ENCODE measurements around the gene CBLIF. TPM values are rescaled to one million over a fixed set of nuclear protein-coding genes. Genes with fewer than 3 reads are reported as not detected.
"Not testable (repeated sequence)": the region's sequence is repeated elsewhere in the genome, so short reads cannot be mapped to it uniquely, and the experiment has no call there.

The CBLIF gene
- total RNA-seq, 1 experiment from 2014 or later, result not detected

GRCh38 chr11:59822989-59823566, 22.2 kb downstream of the CBLIF start:
- Histone ChIP-seq H3K9me2 (replicated peaks; ENCODE audit: low read length) (no peaks in the 10 kb centered on the region), H3K27me3 (ENCODE audit: low read length) (no peaks in the 10 kb centered on the region), H4K20me1 (ENCODE audit: low read length) (no peaks in the 10 kb centered on the region), H3K4me1 (ENCODE audit: insufficient read depth, low read length) (no peaks in the 10 kb centered on the region), H3K4me3 (ENCODE audit: low read length) (peak overlapping the region; percentile 1; the same call in 1 of the 2 replicates), H3K27ac (ENCODE audit: low read length) (no peak overlapping the region), H2AFZ (ENCODE audit: low read length) (peak overlapping the region; percentile 54), H3K9ac (ENCODE audit: low read length) (no peak overlapping the region), H3K9me3 (ENCODE audit: low read length) (no peaks in the 10 kb centered on the region), H3K4me2 (ENCODE audit: low read length) (peak overlapping the region; percentile 48), H3K79me2 (ENCODE audit: low read length) (no peaks in the 10 kb centered on the region), H3K36me3 (ENCODE audit: low read depth, low read length) (no peaks in the 10 kb centered on the region), H3F3A (ENCODE audit: low read length, unreplicated experiment) (no peaks in the 10 kb centered on the region)
- no peak for TF ChIP-seq EZH2phosphoT487 (IDR thresholded peaks at IDR 0.05; ENCODE audit: borderline replicate concordance, low read length)
- peak; percentile 95 for TF ChIP-seq CTCF (conservative IDR thresholded peaks at IDR 0.05; ENCODE audit: low read depth, low read length)
- no peak for TF ChIP-seq EZH2 (IDR thresholded peaks at IDR 0.05; ENCODE audit: low read length, unreplicated experiment)
- no TSS peak for BruUV-seq (replicated peaks)
- peak; percentile 99 for ATAC-seq
- CTCF ChIA-PET, result interaction anchor here (0.9 kb wide), 1 partner anchor 96 kb away, joined by 11 read pairs; no protein-coding TSS in a partner anchor
- intact Hi-C loops (cut with micrococcal nuclease), result loop anchor here (1.0 kb wide), 3 partner anchors 96 to 370 kb away; no protein-coding TSS in a partner anchor
- POLR2A ChIA-PET (ENCODE audit: unreplicated experiment), result no interaction called here
- DNase-seq, result peak; percentile 88

GRCh38 chr11:59818572-59818971, 26.7 kb downstream of the CBLIF start:
- Histone ChIP-seq H3K9me2 (replicated peaks; ENCODE audit: low read length) (no peaks in the 10 kb centered on the region), H3K27me3 (ENCODE audit: low read length) (no peaks in the 10 kb centered on the region), H4K20me1 (ENCODE audit: low read length) (no peaks in the 10 kb centered on the region), H3K4me3 (ENCODE audit: low read length) (no peak overlapping the region), H3K9me3 (ENCODE audit: low read length) (no peaks in the 10 kb centered on the region), H3K79me2 (ENCODE audit: low read length) (no peaks in the 10 kb centered on the region), H3K36me3 (ENCODE audit: low read depth, low read length) (no peaks in the 10 kb centered on the region), H3K4me1 (ENCODE audit: insufficient read depth, low read length) (peaks cover 7% of the 10 kb centered on the region; the same call in 1 of the 2 replicates), H3K4me2 (ENCODE audit: low read length) (no peak overlapping the region), H2AFZ (ENCODE audit: low read length) (no peak overlapping the region), H3K27ac (ENCODE audit: low read length) (no peak overlapping the region), H3K9ac (ENCODE audit: low read length) (no peak overlapping the region), H3F3A (ENCODE audit: low read length, unreplicated experiment) (no peaks in the 10 kb centered on the region)
- intact Hi-C loops (cut with micrococcal nuclease), result no loop called here
- CTCF ChIA-PET, result no interaction called here
- no TSS peak for BruUV-seq (replicated peaks)
- ATAC-seq (no peak), DNase-seq (no peak)
- POLR2A ChIA-PET (ENCODE audit: unreplicated experiment), result no interaction called here
- TF ChIP-seq CTCF (conservative IDR thresholded peaks at IDR 0.05; ENCODE audit: low read depth, low read length), result no peak
- no peak for TF ChIP-seq EZH2 (IDR thresholded peaks at IDR 0.05; ENCODE audit: low read length, unreplicated experiment)
- TF ChIP-seq EZH2phosphoT487 (IDR thresholded peaks at IDR 0.05; ENCODE audit: borderline replicate concordance, low read length), result no peak

- H2AFZ ChIP-seq (ENCODE audit: low read length); H3K4me3 ChIP-seq (ENCODE audit: low read length); H3K27ac ChIP-seq (ENCODE audit: low read length); BruUV-seq (replicated peaks); H3K9ac ChIP-seq (ENCODE audit: low read length); H3K27me3 ChIP-seq (ENCODE audit: low read length); H3K4me2 ChIP-seq (ENCODE audit: low read length); H4K20me1 ChIP-seq (ENCODE audit: low read length); H3K36me3 ChIP-seq (ENCODE audit: low read depth, low read length); POLR2A ChIA-PET (ENCODE audit: unreplicated experiment); DNase-seq; intact Hi-C loops (cut with micrococcal nuclease); ATAC-seq; CTCF ChIA-PET; H3K9me3 ChIP-seq (ENCODE audit: low read length); H3F3A ChIP-seq (ENCODE audit: low read length, unreplicated experiment); H3K4me1 ChIP-seq (ENCODE audit: insufficient read depth, low read length); H3K9me2 ChIP-seq (replicated peaks; ENCODE audit: low read length); H3K79me2 ChIP-seq (ENCODE audit: low read length): not testable (repeated sequence)
These were observed 28.9 kb downstream of the CBLIF start for GRCh38 chr11:59816434-59816833.
